OCI-LY1 (cell line): ENCODE data around the gene YEATS2.

Experiments
- CTCF ChIP-seq: fragments of 200-600 bp; sonication (generic), shearing (Covaris generic); IDR thresholded peaks from 2 replicates; pipeline ENCODE4 v1.5.1; 2017; ENCODE audit warnings: mild to moderate bottlenecking, antibody characterized with exemption, low read length, moderate library complexity, mixed read lengths
- EZH2 ChIP-seq: fragments of 200-600 bp; sonication (generic), shearing (Covaris generic); IDR thresholded peaks from 2 replicates; pipeline ENCODE4 v1.8.0; 2017; ENCODE audit warnings: borderline replicate concordance, mixed run types, mild to moderate bottlenecking, antibody characterized with exemption, low read length, moderate library complexity, mixed read lengths

- TF ChIP-seq CTCF (no peak), EZH2 (no peak)
Measured at GRCh38 chr3:183745300-183746098, 47.9 kb downstream of the YEATS2 start.
